Astrocyte (in vitro differentiated cells and primary cell): ENCODE results near the gene CELF2.

ENCODE experiments used
- CTCF ChIP-seq: IDR thresholded peaks from 2 replicates; pipeline ENCODE4 v1.5.1; 2011; ENCODE audit warnings: low read depth, mild to moderate bottlenecking, inconsistent platforms, low read length, moderate library complexity; ENCODE audit not compliant: insufficient read depth
- EZH2 ChIP-seq: IDR thresholded peaks from 2 replicates; pipeline ENCODE4 v1.6.1; 2012; ENCODE audit warnings: mild to moderate bottlenecking, low read length, inconsistent platforms; ENCODE audit not compliant: insufficient read depth

- TF ChIP-seq CTCF (no peak), EZH2 (no peak)
Measured at GRCh38 chr10:11158080-11158479, 140.4 kb downstream of the CELF2 start.
